Measurements from ENCODE around the gene ADCY10.

GRCh38 chr1:167957710-167958109 is 43.8 kb upstream of the ADCY10 start:
- no peak for TF ChIP-seq CTCF (conservative IDR thresholded peaks at IDR 0.05)
- no peak for TF ChIP-seq EZH2 (IDR thresholded peaks at IDR 0.05; ENCODE audit: low read depth)
